Measurements from ENCODE around the gene ACTR3C. TPM values are rescaled to one million over a fixed set of nuclear protein-coding genes. Genes with fewer than 3 reads are reported as not detected.
"Not testable (repeated sequence)": the region's sequence is repeated elsewhere in the genome, so short reads cannot be mapped to it uniquely, and the experiment has no call there.

ACTR3C gene
- polyA plus RNA-seq, 1 of the 3 experiments (the other 2 are of a cell fraction) = 0.35 TPM

- TF ChIP-seq EP300 (IDR thresholded peaks at IDR 0.05; ENCODE audit: borderline replicate concordance in 1 of 2, low read depth in 1 of 2, low read length in 1 of 2) (no peak), MEF2A (IDR thresholded peaks at IDR 0.05; ENCODE audit: borderline replicate concordance, low read depth) (no peak), ELF1 (IDR thresholded peaks at IDR 0.05) (no peak), SIN3A (IDR thresholded peaks at IDR 0.05; ENCODE audit: borderline replicate concordance, low read depth, low read length) (no peak)
Measured at GRCh38 chr7:150321788-150322113, 1.6 kb downstream of the ACTR3C start (continued).

GRCh38 chr7:150317748-150318444 is 5.4 kb downstream of the ACTR3C start:
- Histone ChIP-seq H4K20me1 (ENCODE audit: insufficient read depth) (no peaks in the 10 kb centered on the region), H3K9me3 (no peaks in the 10 kb centered on the region), H3K4me2 (no peak overlapping the region), H3K4me1 (ENCODE audit: control insufficient read depth in 1 of 2, insufficient read depth in 2 of 2, low read depth in 1 of 2, low read length in 1 of 2) (peaks cover 0 to 3% of the 10 kb centered on the region in 2 experiments; a peak in 1 of 4 replicates), H3K27me3 (ENCODE audit: insufficient read depth) (no peaks in the 10 kb centered on the region), H3K4me3 (ENCODE audit: low read depth in 2 of 2, low read length in 1 of 2) (no peak overlapping the region), H3K36me3 (replicated peaks in 1 of 2; ENCODE audit: control insufficient read depth in 1 of 2, insufficient read depth in 2 of 2, low read length in 1 of 2) (no peaks in the 10 kb centered on the region), H3K27ac (ENCODE audit: low read depth in 2 of 2, low read length in 1 of 2) (no peak overlapping the region), H3K9ac (no peak overlapping the region), H3K9me2 (no peaks in the 10 kb centered on the region), H3K79me2 (ENCODE audit: insufficient read depth) (no peaks in the 10 kb centered on the region), H2AFZ (ENCODE audit: low read depth) (no peak overlapping the region), H3F3A (replicated peaks; ENCODE audit: insufficient read depth) (no peaks in the 10 kb centered on the region)
- CTCF ChIA-PET = no interaction called here
- WGBS (ENCODE audit: low lambda C conversion rate) = 50% methylated on average over 7 of the region's 7 CpGs
- POLR2A ChIA-PET = no interaction called here
- TF ChIP-seq, protein P1, sequence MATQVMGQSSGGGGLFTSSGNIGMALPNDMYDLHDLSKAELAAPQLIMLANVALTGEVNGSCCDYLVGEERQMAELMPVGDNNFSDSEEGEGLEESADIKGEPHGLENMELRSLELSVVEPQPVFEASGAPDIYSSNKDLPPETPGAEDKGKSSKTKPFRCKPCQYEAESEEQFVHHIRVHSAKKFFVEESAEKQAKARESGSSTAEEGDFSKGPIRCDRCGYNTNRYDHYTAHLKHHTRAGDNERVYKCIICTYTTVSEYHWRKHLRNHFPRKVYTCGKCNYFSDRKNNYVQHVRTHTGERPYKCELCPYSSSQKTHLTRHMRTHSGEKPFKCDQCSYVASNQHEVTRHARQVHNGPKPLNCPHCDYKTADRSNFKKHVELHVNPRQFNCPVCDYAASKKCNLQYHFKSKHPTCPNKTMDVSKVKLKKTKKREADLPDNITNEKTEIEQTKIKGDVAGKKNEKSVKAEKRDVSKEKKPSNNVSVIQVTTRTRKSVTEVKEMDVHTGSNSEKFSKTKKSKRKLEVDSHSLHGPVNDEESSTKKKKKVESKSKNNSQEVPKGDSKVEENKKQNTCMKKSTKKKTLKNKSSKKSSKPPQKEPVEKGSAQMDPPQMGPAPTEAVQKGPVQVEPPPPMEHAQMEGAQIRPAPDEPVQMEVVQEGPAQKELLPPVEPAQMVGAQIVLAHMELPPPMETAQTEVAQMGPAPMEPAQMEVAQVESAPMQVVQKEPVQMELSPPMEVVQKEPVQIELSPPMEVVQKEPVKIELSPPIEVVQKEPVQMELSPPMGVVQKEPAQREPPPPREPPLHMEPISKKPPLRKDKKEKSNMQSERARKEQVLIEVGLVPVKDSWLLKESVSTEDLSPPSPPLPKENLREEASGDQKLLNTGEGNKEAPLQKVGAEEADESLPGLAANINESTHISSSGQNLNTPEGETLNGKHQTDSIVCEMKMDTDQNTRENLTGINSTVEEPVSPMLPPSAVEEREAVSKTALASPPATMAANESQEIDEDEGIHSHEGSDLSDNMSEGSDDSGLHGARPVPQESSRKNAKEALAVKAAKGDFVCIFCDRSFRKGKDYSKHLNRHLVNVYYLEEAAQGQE (IDR thresholded peaks at IDR 0.05; ENCODE audit: low read depth, low read length) = no peak
- no peak for DNase-seq

GRCh38 chr7:150316987-150317386 is 6.4 kb downstream of the ACTR3C start:
- CTCF ChIA-PET = interaction anchor here (0.7 kb wide), 1 partner anchor 149 kb away, joined by 3 read pairs; no protein-coding TSS in a partner anchor
- H3K27me3 ChIP-seq (ENCODE audit: insufficient read depth); POLR2A ChIA-PET: not testable (repeated sequence)

More at GRCh38 chr7:150316987-150317386, 6.4 kb downstream of the ACTR3C start:
- H3K4me3 ChIP-seq (ENCODE audit: low read depth in 2 of 2, low read length in 1 of 2); H3K36me3 ChIP-seq (replicated peaks in 1 of 2; ENCODE audit: control insufficient read depth in 1 of 2, insufficient read depth in 2 of 2, low read length in 1 of 2); H4K20me1 ChIP-seq (ENCODE audit: insufficient read depth); H3K4me1 ChIP-seq (ENCODE audit: control insufficient read depth in 1 of 2, insufficient read depth in 2 of 2, low read depth in 1 of 2, low read length in 1 of 2); H3K9ac ChIP-seq; DNase-seq; H3K9me3 ChIP-seq; H2AFZ ChIP-seq (ENCODE audit: low read depth); H3K27ac ChIP-seq (ENCODE audit: low read depth in 2 of 2, low read length in 1 of 2); H3F3A ChIP-seq (replicated peaks; ENCODE audit: insufficient read depth); H3K4me2 ChIP-seq; H3K9me2 ChIP-seq; H3K79me2 ChIP-seq (ENCODE audit: insufficient read depth): not testable (repeated sequence)
- 74% methylated on average over 6 of the region's 6 CpGs for WGBS (ENCODE audit: low lambda C conversion rate)
